Stimulated activated CD4-positive, alpha-beta T cell treated with anti-CD3 and anti-CD28 coated beads, Interleukin-4, amount 100 ng/mL, for 48 hours (primary cell): ENCODE measurements around the gene TSSK2.

Source experiments
- DNase-seq, 2 donors: peaks; one replicate each; pipeline ENCODE4 v3.0.0-alpha.2; 2020; ENCODE audit warnings: low read depth in 2 of 2

TSSK2 gene

GRCh38 chr22:19181786-19182471, 50.8 kb downstream of the TSSK2 start:
- no peak for DNase-seq
